NOMO-1 treated with dmso at 0.1 percent for 144 hours (cell line): ENCODE data around the gene CALHM3.
"Not testable (repeated sequence)": the region's sequence is repeated elsewhere in the genome, so short reads cannot be mapped to it uniquely, and the experiment has no call there.

ENCODE experiments used
- DNase-seq: peaks from one replicate; lab custom pipeline; 2025; ENCODE audit not compliant: unreplicated experiment; lab: John Stamatoyannopoulos, UW

CALHM3 gene, protein sequence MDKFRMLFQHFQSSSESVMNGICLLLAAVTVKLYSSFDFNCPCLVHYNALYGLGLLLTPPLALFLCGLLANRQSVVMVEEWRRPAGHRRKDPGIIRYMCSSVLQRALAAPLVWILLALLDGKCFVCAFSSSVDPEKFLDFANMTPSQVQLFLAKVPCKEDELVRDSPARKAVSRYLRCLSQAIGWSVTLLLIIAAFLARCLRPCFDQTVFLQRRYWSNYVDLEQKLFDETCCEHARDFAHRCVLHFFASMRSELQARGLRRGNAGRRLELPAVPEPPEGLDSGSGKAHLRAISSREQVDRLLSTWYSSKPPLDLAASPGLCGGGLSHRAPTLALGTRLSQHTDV

DNA sequence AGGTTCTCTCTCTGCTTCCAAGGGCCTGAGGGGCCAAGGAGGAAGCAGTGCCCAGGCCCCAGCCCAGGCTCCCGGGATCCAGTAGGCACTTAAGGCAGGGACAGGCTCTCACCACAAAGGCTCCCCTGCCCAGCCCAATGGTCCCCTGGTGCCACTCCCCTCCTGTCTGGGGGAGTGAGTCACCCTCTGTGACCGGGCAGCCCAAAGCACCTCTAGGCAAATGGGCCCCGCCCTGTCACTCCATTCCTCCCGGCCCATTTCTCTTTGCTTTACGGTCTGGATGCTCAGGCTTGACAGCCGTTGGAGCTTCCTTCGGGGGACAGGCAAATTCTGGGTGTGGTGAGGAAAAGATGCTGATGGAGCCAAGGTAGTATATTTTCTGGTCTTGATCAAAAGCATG lies at the start of gene CALHM3:
Gene CALHM3, minus strand, starts transcription at position 106 of the 400 bp plus-strand sequence. CDS start 208 bp downstream, outside the sequence.
- no peak for DNase-seq

DNA sequence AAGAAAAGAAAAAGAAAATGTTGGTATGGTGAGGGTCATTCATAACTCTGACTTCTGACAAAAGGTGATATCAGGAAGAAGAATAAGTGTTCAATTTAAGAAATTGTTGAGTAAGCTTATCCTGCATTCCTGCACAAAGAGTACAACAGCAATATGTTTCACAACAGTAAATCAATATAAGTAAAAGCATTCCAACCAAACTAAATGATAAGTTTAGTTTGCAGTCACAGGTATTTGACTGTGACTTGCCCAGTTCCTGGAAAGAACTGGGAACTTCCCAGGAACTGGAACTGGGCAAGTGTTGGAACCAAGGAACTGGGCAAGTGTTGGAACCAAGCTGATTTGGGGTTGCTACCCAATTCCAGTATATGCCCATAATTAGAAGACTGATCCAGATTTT lies 49.5 kb upstream of the CALHM3 start:
- no peak for DNase-seq

DNA sequence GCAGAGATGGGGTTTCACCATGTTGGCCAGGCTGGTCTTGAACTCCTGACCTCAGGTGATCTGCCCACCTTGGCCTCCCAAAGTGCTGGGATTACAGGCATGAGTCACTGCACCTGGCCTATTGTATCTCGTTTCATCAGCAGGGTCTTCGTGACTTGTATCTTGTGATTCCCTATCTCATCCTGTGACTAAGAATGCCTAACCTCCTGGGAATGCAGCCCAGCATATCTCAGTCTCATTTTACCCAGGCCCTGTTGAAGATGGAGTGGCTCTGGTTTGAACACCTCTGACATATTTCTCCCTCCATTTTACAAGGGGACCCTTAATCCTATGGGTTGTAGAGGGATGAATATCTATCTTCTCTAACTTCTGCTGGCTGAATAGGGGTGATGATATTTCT lies 48.4 kb upstream of the CALHM3 start:
- DNase-seq, result not testable (repeated sequence)

DNA sequence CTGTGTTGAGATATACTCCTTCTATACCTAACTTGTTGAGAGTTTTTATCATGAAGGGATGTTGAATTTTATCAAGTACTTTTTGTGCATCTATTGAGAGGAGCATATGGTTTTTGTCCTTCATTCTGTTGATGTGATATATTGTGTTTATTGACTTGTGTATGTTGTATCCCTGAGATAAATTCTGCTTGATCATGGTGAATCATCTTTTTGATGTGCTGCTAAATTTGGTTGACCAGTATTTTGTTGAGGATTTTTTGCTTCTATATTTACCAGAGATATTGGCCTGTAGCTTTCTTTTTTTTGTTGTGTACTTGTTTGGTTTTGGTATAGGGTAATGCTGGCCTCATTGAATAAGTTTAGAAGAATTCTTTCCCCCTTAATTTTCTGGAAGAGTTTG lies 46.9 kb upstream of the CALHM3 start:
- no peak for DNase-seq

DNA sequence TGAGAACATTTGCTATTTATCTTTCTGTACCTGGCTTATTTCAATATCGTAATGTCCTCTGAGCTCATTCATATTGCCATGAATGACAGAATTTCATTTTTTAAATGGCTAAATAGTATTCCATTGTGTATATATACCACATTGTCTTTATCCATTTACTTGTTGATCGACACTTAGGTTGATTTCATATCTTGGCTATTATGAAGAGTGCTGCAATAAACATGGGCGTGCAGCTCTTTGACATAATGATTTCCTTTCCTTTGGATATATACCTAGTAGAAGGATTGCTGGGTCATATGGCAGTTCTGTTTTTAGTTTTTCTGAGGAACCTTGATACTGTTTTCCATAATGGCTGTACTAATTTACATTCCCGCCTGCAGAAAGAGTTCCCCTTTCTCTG lies 44.6 kb upstream of the CALHM3 start:
- no peak for DNase-seq

DNA sequence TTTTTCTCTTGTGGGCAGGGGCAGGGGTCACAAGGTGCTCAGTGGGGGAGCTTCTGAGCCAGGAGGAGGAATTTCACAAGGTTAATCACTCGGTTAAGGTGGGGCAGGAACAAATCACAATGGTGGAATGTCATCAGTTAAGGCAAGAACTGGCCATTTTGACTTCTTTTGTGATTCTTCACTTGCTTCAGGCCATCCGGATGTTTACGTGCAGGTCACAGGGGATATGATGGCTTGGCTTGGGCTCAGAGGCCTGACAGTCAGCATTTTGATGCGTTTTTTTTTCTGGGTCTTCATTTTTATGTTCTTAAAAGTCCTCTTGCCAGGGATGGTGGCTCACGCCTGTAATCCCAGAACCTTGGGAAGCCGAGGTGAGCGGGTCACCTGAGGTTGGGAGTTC lies 43.0 kb upstream of the CALHM3 start:
- not testable (repeated sequence) for DNase-seq

DNA sequence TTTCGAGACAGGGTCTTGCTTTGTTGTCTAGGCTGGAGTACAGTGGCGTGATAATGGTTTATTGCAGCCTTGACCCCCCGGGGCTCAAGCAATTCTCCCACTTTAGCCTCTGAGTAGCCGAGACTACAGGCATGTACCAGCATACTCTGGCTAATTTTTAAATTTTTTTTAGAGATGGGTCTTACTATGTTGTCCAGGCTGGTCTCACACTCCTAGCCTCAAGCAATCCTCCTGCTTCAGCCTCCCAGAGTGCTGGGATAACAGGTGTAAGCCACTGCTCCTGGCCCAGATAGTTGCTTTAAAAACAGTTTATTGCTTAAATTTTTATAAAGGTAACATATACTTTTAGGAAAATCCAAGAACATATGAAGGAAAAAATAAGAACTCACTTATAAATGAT lies 40.8 kb upstream of the CALHM3 start:
- no peak for DNase-seq

DNA sequence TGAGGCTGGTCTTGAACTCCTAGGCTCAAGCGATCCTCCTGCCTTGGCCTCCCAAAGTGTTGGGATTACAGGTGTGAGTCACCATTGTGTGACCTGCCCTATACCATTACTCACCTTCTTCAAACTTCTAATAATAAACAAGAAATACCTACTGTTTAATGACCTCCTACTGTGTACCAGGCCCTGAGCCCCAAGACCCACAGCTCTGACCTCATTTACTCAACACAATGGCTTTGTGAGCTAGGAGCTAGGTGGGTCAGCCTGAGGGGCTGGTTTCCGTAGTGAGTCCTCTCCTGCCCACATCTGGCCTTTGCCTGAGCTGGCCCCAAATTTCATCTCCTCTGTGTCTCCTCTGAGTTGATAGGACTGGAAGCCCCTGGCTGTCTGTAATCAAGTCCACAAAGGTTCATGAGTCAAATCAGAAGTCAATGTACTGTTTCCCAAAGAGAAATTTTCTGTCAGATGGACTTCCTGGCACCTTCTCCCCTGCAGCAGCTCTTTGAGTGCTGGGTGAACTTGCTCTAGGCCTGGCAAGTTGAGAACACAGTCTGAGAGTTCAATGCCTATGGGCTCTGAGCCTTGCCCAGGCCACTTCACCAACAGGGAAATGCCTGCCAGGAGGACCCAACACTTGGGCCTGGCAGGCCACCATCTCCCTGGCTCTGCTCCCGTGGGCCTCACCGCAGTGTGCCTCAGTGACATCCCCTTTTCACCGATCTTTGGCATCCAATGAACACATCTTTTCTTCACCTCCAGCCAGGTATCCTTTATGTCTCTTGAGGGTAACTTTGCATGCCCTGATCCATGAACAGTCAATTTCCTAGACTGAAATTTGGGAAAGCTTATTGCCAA lies 38.4 kb upstream of the CALHM3 start:
- DNase-seq, result no peak

DNA sequence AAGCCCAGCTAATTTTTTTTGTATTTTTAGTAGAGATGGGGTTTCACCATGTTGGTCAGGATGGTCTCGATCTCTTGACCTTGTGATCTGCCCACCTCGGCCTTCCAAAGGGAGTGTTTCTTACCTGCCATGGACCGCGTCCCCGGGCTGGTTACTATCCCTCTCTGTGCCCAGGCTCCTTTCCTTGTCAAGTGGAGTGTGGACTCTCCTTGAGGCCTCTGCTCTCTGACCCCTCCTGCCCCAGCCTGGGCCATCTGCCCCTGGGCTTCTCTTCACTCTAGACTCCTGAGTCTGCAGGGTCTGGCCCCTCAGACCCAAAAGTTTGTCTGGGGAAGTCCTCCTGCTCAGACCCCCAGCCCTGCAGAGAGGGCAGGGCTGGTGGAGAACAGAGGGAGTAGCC lies 35.2 kb upstream of the CALHM3 start:
- no peak for DNase-seq

DNA sequence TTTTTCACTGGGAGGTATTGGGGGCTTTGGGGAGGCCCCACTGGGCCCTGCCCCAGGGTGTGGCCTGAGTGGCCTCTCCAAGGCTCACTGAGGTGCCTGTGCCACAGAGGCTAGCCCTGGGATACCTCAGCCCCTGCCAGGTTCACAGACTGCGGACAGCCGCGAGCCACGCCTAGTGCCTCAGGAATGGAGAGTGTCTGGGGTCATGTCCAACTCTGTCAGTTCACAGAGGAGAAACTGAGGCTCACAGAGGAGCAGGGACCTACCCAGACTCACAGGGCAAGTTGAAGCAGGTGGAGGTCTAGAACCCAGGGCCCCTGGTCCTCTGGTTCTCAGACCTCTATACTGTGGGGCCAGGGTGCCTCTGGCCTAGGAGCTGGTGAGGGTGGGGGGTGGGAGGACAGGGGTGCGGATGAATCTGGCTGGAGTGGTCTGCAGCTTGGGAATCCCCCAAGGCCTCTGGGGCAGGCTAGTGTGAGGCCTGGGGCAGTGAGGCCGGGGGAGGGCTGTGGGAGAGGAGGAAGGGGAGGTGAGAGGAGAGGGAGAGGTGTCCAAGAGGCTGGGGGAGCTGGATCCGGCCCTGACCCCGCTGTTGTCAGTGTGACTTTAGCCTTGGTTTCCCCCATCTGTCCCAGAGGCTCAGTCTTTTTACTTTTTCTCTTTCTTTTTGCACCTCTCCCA lies 34.5 kb upstream of the CALHM3 start:
- DNase-seq, result no peak

DNA sequence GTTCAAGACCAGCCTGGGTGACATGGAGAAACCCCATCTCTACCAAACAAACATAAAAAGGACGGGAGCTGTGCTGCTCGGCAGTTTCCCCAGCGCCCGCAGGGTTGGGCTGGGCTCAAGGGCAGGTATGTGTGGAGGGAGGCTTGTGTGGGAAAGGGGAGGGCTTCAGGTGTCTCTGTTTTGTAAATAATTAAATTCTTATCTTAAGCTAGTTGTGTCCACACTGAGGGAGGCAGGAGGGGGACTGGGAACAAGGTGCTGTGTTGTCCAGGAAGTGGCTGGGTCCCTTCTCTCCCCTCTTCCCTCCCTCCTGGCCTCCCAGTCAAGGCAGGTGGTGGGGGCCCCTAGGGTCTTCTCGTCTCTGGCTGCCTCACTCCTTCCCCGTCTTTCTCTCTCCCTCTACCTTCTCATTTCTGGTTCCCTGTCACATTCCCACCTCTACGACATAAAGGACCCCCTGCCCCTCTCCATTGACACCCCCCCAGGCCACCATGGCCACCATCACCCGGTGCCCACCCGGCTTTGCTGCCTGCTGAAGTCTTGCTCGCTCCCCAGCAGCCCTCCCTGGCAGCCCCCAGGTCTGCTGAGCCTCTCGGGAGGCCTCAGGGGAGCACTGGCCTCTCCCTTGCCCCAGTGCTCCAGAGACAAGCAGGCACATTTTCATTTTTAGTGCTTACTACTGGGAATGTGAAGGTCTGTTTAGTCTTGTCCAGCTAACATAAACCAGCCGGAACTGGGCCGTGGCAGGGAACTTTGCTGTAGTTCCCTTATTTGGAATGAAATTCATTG lies 33.7 kb upstream of the CALHM3 start:
- DNase-seq, result no peak

DNA sequence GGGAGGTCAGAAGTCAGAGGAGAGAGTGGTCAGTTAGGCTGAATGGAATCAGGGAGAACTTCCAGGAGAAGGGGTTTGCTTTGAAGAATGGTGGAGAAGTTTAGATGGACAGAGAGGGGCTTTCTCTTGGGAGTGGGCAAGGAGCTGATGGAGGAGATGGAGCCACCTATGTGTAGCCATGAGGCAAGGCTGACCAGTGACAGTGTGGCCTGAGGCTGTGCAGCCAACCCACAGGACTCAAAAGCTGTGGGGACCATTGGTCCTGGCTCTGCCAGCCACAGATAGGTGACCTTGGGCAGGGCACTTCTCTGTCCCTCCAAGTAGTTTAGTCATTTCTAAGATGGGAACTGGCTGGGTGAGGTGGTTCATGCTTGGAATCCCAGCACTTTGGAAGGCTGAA lies 33.1 kb upstream of the CALHM3 start:
- DNase-seq, result no peak

DNA sequence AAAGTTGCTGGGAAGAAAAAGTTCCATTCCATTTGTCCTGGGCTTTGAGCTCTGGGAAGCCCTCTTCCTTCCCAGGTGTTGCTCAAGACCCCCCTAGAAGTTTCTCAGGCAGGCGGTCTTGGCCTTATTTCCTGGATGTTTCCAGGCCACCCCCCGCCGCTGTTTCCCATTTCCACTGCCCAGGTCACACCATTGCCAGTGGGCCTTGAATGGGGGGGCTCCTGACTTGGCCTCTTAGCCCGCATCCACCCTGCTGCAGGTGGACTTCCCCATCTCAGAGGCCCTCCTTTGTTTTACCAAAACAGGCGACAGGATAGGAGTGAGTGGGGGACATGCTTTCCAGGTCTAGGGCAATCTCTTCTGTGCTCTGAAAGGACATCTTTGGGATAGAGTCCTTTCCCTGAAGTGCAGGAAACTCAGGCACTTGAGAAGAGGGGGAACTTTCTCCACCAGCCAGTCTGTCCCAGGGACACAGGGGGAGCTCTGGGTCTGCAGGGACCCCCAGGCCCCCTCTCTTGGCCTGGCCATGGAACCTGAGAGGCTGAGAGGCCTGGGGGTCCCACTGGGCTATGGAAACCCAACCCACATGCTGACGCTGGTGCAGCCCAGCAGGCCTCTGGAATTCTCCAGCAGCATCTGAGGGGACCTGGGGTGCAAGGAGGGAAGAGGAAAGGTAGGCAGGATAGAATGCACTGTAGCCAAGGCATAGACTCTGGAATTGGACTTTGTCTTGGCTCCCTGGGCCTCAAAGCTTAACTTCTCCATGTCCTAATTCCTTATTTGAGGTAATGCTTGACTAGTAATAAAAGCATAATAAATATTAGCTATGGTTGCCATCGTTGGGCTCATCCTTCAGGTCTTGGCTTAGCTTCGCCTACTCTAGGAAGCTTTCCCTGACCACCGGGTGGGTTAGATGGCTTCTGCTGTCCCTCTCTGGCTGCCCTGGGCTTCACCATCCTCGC lies 32.0 kb upstream of the CALHM3 start:
- DNase-seq, result no peak

DNA sequence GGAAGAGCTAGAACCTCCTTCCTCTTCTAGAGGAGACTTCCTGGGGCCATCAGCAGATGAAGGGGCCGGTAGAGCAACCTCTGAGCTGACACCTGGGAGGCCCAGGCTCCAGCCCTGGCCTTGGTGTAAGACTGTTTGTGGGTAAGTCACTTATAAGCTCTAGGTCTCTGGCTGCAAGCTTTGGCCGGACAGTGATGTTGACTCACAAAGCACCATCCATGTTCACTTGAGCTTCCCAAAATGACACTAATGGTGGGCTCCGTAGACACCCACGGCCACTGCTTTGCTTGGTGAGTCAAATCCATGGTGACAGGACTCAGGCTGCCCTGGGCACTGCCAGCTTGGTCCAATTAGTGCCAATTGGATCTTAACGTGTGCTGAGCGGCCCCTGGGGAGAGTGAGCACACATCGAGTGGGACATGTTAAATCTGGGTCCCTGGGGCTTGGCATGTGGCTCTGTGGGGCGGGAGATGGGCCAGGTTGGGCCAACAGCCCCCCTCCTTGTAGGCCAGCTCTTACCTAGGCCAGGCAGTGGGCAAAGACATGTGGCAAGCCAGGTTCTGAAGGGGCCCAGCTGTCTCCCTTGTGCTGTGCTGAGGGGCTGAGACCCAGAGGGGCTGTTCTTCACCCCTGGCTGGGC lies 31.1 kb upstream of the CALHM3 start:
- DNase-seq, result no peak

DNA sequence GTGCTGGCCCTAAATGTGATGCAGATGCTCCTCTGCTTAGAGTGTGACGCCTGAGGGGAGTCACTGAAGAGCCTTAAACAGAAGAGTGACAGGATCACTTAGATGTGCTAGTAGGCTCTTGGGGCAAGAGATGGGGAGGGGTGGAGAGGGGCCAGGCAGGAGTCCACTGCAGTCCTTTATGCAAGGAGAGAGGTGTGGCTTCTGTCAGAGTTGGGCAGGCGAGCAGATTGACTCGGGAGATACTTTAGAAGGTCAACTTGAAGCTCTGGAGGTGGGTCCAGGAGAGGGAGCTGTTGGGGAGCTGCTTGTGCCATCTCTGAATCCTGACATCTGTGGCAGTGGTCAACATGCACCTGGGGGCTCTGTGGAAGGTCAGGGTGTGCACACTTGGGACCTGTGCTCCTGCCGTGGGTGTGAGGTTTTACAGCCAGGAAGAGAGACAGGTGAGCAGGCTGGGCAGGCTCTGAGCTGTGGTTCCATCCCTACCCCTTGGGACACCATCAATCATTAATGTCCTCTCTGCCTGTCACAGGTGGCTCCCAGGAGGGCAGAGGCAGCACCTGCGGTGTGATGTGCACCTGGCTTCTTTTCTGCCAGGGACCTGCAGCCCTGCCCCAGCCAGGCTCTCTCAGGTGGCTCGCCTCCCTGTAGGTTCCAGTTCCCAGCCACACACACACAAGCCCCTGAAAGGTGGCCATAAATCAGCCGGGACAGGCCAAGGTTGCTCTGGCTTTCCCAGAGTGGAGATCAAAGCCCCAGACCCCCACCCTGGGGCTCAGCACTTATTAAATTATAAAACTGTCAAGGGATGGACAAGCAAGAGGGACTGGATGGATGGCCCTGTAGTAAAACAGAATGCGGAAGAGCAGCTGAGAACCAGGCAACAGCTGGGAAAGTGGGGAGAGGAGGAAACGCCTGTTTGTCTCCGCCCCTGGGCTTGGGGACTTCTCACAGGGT lies 28.5 kb upstream of the CALHM3 start:
- DNase-seq, result no peak

DNA sequence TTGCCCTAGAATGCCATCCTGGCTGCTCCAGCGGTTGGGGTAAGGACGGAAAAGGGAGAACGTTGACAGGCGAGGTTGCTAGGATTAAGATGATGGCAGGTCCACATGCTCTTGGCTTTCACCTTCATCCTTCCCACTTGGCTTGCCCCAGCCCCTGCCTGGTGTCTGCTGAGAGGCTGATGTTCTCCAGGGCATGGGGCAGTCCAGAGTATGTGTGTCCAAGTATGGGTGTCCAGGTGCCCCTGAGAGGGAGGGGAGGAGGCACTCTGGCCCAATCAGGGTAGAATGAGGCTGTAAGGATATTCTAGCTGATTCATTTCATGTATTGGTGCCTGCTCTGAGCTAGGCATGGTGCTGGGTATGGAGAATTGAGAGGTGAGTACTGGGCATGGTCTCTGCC lies 27.0 kb upstream of the CALHM3 start:
- DNase-seq, result no peak

DNA sequence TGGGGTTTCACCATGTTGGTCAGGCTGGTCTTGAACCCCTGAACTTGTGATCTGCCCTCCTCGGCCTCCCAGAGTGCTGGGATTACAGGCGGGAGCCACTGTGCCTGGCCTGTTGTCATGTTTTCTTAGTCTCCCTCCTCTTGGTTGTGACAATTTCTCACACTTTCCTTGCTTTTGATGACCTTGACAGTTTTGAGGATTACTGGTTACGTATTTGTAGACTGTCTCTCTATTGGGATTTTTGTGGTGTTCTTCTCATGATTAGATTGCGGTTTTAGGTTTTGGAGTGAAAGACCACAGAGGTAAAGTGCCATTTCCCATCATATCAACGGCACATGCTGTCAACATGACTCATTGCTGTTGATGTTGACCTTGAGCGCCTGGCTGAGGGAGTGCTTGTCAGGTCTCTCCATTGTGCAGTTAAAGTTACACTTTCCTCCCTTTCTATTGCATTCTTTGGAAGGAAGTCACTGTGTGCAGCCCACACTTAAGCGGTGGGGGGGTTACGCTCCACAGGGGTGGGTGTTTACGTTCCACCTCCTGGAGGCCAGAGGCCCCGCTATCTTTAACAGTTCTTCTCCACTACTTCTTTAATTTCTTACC lies 25.2 kb upstream of the CALHM3 start:
- no peak for DNase-seq

DNA sequence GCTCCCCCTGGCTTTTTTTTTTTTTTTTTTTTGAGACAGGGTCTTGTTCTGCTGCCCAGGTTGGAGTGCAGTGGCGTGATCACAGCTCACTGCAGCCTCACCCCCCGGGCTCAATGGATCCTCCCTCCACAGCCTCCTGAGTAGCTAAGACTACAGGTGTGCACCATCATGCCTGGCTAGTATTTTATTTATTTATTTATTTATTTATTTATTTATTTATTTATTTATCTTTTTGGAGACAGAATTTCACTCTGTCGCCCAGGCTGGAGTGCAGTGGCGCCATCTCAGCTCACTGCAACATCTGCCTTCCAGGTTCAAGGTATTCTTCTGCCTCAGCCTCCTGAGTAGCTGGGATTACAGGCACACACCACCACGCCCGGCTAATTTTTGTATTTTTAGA lies 24.7 kb upstream of the CALHM3 start:
- DNase-seq, result not testable (repeated sequence)
